Measurements from ENCODE around the gene RASSF3.
A peak's percentile ranks its signal among the peaks of the same experiment; 100 is the strongest.
"Not testable (repeated sequence)": the region's sequence is repeated elsewhere in the genome, so short reads cannot be mapped to it uniquely, and the experiment has no call there.

The RASSF3 gene, protein sequence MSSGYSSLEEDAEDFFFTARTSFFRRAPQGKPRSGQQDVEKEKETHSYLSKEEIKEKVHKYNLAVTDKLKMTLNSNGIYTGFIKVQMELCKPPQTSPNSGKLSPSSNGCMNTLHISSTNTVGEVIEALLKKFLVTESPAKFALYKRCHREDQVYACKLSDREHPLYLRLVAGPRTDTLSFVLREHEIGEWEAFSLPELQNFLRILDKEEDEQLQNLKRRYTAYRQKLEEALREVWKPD

DNA sequence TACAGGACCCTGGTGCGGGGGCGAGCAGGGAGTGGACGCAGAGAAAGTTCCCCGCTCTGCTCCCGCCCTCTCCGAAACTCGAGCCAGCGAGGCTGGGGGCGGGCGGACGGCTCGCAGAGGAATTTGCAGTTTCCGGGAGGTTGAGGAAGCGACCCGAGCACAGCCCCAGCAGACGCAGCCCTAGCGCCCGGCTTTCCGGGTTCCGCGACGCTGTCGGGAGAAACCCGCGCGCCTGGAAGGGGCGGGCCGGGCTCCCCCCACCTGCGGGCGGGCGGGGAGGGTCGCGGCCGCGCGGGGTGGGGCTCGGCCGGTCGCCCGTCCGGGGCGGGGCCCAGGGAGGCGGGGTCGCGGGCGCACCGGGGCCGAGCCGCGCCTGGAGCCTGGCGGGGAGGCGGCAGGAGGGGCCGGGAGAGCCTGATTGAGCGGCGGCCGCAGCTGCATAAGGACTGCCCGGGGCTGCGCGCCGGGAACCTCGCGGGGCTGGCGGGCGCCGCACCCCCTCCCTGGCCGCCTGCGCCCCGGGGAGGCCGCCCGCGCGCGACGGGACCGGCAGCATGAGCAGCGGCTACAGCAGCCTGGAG lies at the start of gene RASSF3:
Gene RASSF3, plus strand, starts transcription at position 417 of the 581 bp plus-strand sequence. Its CDS starts 138 bp downstream, at position 555.
- DNase-seq (ENCODE audit: low read depth), result peak; percentile 43

DNA sequence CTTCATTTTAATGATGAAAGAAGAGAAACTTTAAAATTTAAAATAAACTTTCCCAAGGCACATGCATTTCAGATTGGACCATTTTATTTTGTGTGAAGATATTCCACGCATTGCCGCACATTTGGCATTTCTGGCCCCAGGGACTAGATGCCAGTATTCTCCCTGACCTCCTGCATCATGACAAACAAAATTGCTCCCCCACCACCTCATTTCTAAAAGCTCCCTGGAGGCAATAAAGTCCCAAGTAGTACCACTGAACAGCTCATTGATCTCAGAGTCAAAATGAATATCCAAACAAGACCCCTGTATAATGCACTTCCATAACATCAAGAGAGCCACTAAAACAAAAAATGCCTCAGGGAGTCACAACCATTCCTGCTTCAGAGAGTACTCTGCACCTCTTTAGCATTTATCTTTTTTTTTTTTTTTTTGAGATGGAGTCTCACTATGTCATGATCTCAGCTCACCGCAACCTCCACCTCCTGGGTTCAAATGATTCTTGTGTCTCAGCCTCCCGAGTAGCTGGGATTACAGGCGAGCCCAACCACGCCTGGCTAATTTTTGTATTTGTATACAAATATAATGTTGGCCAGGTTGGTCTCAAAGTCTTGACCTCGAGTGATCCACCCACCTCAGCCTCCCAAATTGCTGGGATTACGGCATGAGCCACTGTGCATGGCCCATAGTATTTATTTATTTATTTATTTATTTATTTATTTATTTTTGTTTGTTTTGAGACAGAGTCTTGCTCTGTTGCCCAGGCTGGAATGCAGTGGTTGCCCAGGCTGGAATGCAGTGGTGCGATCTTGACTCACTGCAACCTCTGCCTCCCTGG lies 48.8 kb upstream of the RASSF3 start:
- DNase-seq (ENCODE audit: low read depth), result no peak

DNA sequence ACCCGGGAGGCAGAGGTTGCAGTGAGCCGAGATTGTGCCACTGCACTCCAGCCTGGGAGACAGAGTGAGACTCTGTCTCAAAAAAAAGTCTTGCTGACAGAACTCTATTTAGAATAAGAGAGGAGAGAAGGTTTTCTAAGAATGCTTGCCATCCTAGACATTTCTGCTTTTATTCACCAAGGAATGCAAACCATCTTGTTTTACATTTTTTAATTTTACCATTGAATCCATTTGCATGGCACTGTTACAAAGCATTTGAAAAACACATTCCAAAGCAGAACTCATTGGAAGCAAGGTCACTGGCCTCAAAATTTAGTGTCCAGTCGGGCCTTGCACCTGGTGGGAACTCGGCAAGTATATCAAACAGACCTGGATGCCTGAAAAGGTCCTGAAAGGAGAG lies 44.2 kb upstream of the RASSF3 start:
- peak; percentile 31 for DNase-seq (ENCODE audit: low read depth)

DNA sequence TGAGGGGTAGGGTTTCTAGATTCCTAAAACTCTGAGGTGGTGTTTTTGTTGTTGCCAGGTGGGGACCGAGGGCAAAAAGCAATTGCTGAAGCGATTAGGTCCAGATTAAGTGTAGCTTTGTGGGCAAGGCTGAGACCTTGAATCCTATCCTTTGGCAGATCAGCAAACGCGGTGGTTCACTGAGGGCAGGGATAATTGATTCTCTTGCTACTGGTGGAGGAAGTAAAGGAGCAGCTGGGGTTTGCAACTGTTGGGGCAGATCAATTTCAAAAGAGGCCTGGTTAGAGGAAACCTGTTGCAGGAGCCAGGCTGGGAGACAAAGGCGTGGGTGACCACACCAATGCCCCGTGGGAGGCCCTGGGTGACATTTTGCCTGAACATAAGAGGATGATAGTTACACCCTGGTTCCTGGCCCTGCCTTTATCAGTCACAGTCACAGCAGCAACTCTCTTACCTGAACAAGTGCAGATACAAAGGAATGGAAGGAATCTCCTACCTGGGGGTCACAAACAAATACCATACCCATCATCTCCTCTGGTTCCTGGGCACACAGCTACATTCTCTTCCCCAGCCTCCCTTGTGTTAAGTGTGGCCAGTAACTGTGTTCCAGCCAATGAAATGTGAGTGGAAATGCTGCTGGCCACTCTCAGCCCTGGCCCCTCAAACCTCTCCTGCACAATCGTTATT lies 43.3 kb upstream of the RASSF3 start:
- no peak for DNase-seq (ENCODE audit: low read depth)

DNA sequence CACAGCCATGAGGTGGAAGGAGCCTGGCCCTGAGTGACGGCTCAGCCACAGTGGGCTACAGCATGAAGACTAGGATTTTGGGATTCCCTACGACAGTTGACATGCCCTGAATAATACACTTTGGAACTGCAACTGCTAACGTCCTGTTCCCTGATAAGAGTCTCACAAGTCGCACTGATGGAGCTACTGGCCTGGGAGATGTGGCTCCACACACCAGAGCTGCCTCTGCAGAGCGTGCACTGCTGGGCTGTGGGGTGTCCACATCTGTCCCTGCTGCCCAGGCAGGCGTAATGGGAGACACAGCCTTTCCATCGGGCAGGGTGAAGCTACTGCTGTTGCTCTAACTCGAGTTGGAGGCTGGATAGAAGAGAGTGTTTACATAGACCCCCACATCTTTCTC lies 42.7 kb upstream of the RASSF3 start:
- no peak for DNase-seq (ENCODE audit: low read depth)

DNA sequence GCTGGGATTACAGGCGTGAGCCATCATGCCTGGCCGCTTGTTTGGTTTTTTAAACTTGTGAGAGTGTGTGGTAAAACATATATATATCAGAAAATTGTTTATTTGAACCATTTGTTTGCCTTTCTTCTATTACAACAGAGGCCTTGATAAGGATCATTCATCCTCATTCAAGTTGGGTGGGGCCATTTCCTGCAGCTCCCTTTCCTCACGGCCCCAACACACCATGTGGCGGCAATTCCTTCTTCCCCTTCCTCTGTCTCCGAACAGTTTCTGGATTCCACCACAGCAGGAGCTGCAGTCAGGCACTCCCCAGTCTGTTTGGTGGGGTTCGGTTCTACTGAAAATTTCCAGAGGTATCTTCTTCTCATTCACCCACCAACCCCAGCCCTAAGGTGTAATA lies 42.0 kb upstream of the RASSF3 start:
- no peak for DNase-seq (ENCODE audit: low read depth)

DNA sequence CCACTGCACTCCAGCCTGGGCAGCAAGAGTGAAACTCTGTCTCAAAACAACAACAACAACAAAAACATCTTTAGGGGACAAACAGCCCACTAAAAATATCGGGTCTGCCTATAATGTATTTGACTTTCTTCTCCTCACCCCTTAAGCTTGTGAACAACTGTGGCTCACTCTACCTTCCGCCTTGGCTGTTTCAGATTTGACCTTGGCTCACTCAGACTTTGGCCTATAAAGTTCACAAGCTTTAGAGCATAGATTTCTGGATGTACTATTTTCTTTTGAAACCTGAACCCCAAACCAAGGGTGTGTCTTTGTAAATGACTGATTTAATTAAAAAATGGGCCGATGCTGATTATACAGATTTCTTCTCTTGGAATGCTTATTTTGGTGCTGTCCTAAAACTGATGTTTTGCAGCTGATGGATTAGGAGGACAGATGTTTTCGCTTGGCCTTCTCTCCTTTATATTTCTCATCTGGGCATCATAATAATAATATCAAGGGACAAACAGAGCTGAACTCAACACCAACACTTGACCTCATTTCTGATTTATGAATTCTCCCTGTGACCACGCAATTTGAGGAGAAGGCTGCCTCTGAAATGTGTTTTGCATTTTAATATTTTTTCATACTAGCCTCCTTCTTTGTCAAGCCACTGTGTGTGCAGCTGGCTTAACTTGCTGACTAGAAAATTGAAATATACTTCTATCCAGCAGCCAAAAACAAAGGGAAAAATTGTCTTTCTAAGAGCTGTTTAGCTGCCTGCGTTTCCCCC lies 40.2 kb upstream of the RASSF3 start:
- peak; percentile 46 for DNase-seq (ENCODE audit: low read depth)

DNA sequence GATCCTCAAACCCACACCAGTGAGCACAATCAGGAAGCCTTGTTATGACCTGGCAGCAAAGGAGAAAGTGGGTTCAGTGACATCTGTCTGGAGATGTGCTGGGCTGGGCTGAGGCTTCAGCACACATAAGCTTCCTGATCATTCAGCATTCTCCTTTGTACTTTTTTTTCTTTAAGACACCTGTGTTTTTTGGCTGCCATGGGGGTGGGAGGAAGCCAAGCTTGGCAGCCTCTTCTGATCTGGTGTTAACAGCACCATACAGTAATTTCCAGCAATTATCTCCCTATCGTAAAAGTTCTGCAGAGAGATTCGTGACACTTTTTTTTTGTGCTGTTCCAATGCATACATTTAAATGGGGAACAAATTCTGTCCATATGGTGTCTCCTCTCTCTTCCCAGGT lies 38.9 kb upstream of the RASSF3 start:
- DNase-seq (ENCODE audit: low read depth), result no peak

DNA sequence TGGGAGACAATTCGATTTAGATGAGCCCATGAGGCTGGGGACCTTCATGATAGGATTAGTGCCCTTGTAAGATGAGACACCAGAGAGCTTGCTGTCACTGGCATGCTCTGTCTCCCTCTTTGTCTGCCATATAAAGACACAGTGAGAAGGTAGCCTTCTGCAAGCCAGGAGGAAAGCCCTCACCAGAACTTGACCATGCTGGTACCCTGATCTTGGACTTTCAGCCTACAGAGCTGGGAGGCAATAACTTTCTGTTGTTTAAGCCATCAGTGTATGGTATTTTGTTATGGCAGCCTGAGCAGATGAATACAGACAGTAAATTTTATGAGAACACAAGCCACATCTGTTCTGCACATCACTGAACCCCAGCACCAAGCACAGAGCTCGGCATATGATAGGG lies 38.1 kb upstream of the RASSF3 start:
- no peak for DNase-seq (ENCODE audit: low read depth)

DNA sequence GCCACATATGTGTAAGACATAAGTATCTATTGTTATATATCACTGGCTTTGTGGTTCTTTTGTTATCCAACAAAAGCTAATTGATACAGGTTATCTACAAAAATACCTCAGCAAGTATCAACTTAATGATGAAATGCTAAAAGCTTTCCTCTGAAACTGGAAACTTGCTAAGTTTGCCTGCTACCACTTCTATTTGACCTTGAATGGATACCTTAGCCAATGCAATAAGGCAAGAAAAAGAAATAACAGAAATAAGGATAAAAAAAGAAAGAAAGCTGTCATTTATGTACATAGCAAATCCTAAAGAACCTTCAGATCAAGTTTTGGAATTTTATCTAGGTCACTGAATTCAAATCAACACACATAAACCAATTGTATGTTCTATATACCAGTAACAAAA lies 35.5 kb upstream of the RASSF3 start:
- no peak for DNase-seq (ENCODE audit: low read depth)

DNA sequence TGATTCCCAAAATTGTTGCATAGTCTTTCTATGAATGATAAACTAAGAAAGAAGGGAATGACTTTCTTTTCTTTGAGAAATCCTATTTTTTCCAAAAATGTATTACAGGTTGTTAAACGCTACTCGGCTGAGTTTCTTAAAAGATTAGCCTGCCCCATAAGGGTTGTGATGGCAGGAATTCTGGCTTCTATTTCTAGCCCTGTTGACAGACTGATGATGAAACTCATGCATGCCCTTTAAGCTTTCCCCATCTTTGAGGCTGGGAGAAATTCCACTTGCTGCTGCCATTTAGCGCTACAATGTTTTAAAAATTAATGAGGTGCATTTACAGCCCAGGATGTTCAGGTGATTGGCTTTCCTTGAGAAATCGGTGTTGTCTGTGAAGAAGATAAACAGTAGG lies 33.2 kb upstream of the RASSF3 start:
- DNase-seq (ENCODE audit: low read depth), result no peak

DNA sequence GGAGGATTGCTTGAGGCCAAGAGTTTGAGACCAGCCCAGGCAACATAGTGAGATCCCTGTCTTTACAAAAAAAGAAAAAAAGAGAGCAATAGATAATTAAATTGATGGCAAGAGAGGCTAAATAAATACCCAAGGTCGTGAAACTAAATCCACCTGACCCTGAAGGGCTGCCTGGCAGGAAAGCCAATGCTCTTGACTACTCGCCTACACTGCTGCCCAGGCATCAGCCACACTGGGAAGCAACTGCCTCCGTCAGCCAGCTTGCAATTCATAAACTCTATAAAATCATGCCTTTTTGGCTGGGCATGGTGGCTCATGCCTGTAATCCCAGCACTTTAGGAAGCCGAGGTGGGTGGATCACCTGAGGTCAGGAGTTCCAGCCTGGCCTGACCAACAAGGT lies 31.7 kb upstream of the RASSF3 start:
- no peak for DNase-seq (ENCODE audit: low read depth)

DNA sequence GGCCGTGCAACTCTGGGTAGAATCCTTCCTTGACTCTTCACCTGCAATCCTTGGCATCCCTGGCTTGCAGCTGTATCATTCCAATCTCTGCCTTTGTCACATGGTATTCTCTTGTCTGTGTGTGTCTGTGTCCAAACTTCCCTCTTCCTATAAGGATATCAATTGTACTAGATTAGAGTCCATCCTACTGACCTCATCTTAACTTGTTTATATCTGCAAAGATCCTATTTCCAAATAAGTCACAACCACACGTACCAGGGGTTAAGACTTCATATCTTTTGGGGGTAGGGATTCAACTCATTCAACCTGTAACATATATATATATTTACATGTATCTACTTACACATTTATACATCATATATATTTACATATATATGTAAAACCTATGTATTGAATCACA lies 29.6 kb upstream of the RASSF3 start:
- DNase-seq (ENCODE audit: low read depth), result no peak

DNA sequence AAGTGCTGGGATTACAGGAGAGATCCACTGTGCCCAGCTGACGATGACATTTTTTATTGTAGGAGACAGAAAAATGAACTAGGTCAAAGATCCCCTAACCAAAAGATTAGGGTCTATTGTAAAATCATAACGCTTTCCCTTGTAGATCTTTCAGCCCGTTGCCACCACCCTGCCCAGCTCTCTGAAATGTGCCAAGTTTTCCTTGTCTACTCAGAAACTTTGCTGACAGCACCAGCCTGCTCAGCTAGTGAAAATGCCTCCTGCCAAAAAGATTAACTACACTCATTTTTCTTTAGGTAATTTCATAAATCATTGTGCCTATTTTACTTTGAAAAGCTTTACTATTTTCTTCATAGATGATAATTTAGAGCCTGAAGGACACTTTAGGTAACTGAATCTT lies 28.2 kb upstream of the RASSF3 start:
- no peak for DNase-seq (ENCODE audit: low read depth)

DNA sequence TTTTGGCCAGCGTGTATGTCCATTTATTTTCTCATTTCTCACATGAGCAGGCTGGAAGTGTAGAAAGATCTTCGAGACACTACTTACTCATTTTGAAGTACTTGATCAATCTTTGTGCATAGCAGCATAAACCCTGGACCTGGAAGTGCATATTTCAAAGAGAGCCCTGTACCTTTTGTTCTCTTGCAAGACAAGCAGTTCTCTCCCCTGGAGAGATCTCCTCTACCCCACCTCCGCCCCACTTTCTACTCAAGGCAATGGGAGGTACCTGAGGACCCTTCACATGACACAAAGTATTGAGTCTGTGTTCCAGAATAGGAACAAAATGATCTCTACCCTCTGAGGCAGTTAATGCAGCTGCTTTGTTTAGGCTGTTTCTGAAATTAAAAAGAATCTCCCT lies 27.4 kb upstream of the RASSF3 start:
- DNase-seq (ENCODE audit: low read depth), result no peak

DNA sequence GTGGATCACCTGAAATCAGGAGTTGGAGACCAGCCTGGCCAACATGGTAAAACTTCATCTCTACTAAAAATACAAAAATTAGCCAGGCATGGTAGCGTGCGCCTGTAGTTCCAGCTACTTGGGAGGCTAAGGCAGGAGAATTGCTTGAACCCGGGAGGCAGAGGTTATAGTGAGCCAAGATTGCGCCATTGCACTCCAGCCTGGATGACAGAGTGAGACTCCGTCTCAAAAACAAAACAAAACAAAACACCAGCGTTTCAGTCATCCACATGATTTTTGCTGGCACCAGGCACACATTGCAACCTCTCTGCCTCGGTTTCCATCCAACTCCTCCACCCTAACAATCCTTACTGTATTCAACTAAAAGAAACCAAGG lies 26.9 kb upstream of the RASSF3 start:
- DNase-seq (ENCODE audit: low read depth), result not testable (repeated sequence)

DNA sequence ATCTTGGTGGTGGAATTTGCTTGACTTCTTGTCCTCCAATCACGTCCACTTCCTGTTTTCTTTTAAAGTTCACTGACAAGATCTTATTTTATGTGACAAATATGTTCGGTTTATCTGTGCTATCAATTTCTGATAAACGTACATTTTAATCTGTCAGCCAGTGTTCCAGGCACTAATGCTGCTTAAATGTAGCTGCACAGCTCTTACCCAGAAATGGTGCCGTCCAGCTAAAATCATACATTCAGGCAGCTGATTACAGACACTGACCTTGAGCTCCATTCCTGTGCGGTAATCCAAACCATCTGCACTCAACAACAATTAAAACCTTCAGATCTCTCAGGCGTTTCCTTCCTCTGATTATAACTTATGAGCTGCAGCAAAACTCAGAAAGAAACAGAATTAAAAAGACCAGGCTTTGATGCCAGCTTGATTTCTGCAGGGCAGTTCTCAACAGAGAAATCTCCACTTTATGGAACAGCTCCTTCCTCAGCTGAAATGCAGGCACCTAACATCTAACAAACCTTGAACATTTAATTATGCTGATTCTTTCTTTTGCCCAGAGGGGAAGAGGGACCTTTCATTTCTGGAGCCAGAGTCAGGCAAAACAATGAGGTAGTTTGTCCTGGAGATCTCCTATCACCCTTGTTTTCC lies 26.4 kb upstream of the RASSF3 start:
- peak; percentile 35 for DNase-seq (ENCODE audit: low read depth)

DNA sequence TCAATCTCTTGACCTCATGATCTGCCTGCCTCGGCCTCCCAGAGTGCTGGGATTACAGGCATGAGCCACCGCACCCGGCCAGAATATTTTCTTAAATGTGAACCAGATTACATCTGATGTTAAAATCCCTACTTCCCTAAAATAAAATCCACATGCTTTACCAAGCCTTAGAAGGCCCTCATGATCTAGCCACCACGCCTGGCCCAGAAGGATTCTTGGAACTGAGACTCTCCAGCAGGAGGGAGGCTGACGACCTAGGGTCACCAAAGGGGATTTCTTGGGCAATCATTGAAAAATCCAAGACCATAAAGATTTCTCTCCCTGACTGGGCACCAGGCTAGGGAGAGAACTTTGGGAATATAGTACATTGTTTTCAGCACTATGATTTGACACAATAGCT lies 25.2 kb upstream of the RASSF3 start:
- DNase-seq (ENCODE audit: low read depth), result peak; percentile 50

DNA sequence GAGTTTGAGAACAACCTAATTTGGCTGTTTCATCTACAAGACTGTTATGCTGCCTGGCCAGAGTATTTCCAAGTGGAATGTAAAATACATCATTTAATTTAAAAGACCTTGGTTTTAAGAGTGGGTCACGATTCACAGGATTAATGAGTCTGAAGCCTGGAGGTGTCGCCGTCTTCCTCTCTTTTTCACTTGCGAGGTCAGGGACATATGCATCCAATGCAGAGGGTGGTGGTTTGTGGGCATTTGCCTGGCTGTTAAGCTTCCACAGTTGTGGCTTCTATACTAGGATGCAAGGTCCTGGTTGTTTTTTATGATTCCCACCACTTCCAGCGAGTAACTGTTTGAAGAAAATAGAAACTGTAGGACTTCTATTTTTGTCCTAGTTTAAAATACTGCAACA lies 22.8 kb upstream of the RASSF3 start:
- no peak for DNase-seq (ENCODE audit: low read depth)

DNA sequence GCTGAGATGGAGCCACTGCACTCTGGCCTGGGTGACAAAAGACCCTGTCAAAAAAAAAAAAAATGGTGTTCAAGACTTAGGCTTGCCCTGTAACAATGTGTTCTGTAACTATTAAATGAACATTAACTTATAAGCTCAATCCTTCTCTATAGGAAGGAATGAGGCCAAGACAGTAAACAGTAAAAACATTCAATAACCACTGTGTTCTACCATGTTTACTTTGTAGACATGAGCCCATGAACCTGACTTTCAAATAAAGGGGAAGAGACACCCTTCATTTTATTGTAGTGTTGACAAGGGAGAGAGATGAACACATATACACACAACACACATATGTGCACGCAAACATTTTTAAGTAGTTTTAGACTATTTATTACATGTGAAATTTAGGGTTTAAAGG lies 20.1 kb upstream of the RASSF3 start:
- DNase-seq (ENCODE audit: low read depth), result no peak
